K562 (cell line): ENCODE results near the gene SLC14A1. TPM values are rescaled to one million over a fixed set of nuclear protein-coding genes. Genes with fewer than 3 reads are reported as not detected.

Experiments
- ATAC-seq: fragments of 200-7000 bp; cut with Tn5 transposase; 3 replicates; pipeline ENCODE4 v1.9.1; 2020; ENCODE audit warnings: moderate library complexity
- BruUV-seq: library from RNA; stranded (reverse); fragments of 400-500 nt; replicated peaks from 2 replicates; lab custom pipeline; 2021; lab: Mats Ljungman, UMichigan
- CTCF ChIA-PET: fragments of 300-600 bp; formaldehyde crosslinking; extraction: SDS; loops from one replicate; lab custom pipeline; 2021; ENCODE audit warnings: low intra/inter-chr PET ratio; lab: Yijun Ruan, JAX
- POLR2A ChIA-PET: fragments of 300-600, 350-650 bp; sonication (Branson Sonifier 250); formaldehyde crosslinking; extraction: SDS; loops from one replicate; lab custom pipeline; 2021; ENCODE audit warnings: antibody characterized with exemption, inconsistent platforms; lab: Yijun Ruan, JAX
- DNase-seq, 4 experiments: peaks; one replicate each; pipeline versions ENCODE4 v3.0.0 to v3.0.0-alpha.2; 2011 to 2018; ENCODE audit warnings: low spot score in 3 of 4, mixed read lengths in 3 of 4; ENCODE audit errors: extremely low read depth in 1 of 4
- FAIRE-seq: peaks from 2 replicates; lab custom pipeline; 2011; peaks lifted over from hg19 to GRCh38; lab: Jason Lieb, UNC
- H2AFZ ChIP-seq: 2 replicates; pipeline ENCODE4 v1.6.0; 2011; ENCODE audit warnings: low read depth, low read length, control low read depth, inconsistent platforms
- H3K27ac ChIP-seq: fragments of 200-600 bp; 3 replicates; pipeline ENCODE4 v1.8.0; 2011; ENCODE audit warnings: low read depth, mild to moderate bottlenecking, control low read depth, inconsistent platforms, low read length, moderate library complexity, mixed read lengths; ENCODE audit errors: extremely low read depth
- H3K27me3 ChIP-seq, 2 experiments: fragments of 300-600 bp in 1 of 2; 2 replicates in 1 of 2; 3 replicates in 1 of 2; pipeline versions ENCODE4 v1.6.0 to v1.8.0; 2011; ENCODE audit warnings: inconsistent platforms in 2 of 2, low read length in 2 of 2, mild to moderate bottlenecking in 1 of 2, mixed read lengths in 1 of 2, moderate library complexity in 1 of 2; ENCODE audit not compliant: control insufficient read depth in 2 of 2, insufficient read depth in 2 of 2
- H3K36me3 ChIP-seq: fragments of 300-600 bp; 3 replicates; pipeline ENCODE4 v1.8.0; 2011; ENCODE audit warnings: mild to moderate bottlenecking, low read length, inconsistent platforms; ENCODE audit not compliant: control insufficient read depth, insufficient read depth
- H3K4me1 ChIP-seq, 2 experiments: fragments of 200-600 bp in 1 of 2; replicated peaks in 1 of 2; 2 replicates in 1 of 2; 3 replicates in 1 of 2; pipeline versions ENCODE4 v1.5.1 to v1.8.0; 2011; ENCODE audit warnings: inconsistent platforms in 2 of 2, low read length in 2 of 2, mild to moderate bottlenecking in 1 of 2, mixed read lengths in 1 of 2, moderate library complexity in 1 of 2; ENCODE audit not compliant: control insufficient read depth in 2 of 2, insufficient read depth in 2 of 2
- H3K4me2 ChIP-seq: 2 replicates; pipeline ENCODE4 v1.6.1; 2011; ENCODE audit warnings: low read length, control low read depth, inconsistent platforms, mixed read lengths; ENCODE audit not compliant: insufficient read depth
- H3K4me3 ChIP-seq: fragments of 200-600 bp; sonication (generic), shearing (Covaris generic); 2 replicates; pipeline ENCODE4 v1.5.1; 2016; ENCODE audit warnings: control low read depth, inconsistent platforms
- H3K79me2 ChIP-seq: fragments of 200-600 bp; 3 replicates; pipeline ENCODE4 v1.8.0; 2011; ENCODE audit warnings: low read length, inconsistent platforms; ENCODE audit not compliant: control insufficient read depth, insufficient read depth
- H3K9ac ChIP-seq, 2 experiments: 2 replicates each; pipeline versions ENCODE4 v1.6.0 to v1.6.1; 2011; ENCODE audit warnings: low read depth in 2 of 2, low read length in 2 of 2, control low read depth in 1 of 2, inconsistent platforms in 1 of 2, mild to moderate bottlenecking in 1 of 2, mixed read lengths in 1 of 2; ENCODE audit not compliant: insufficient read depth in 1 of 2
- H3K9me1 ChIP-seq: one replicate; pipeline ENCODE4 v1.6.0; 2011; ENCODE audit warnings: inconsistent platforms, mild to moderate bottlenecking, low read length, moderate library complexity; ENCODE audit not compliant: control insufficient read depth, insufficient read depth
- H3K9me3 ChIP-seq: replicated peaks from 2 replicates; pipeline ENCODE4 v1.5.1; 2011; ENCODE audit warnings: low read depth, low read length, inconsistent platforms; ENCODE audit not compliant: control insufficient read depth, insufficient read depth
- H4K20me1 ChIP-seq: replicated peaks from 2 replicates; pipeline ENCODE4 v1.6.1; 2011; ENCODE audit warnings: low read length, inconsistent platforms, mixed read lengths; ENCODE audit not compliant: control insufficient read depth, insufficient read depth
- CHD4 ChIP-seq: fragments of 200-600 bp; sonication (generic); IDR thresholded peaks from 3 replicates; pipeline ENCODE4 v1.6.1; 2012; ENCODE audit warnings: low read depth, mild to moderate bottlenecking, mixed read lengths, low read length, inconsistent platforms; ENCODE audit not compliant: insufficient read depth, insufficient replicate concordance, poor library complexity, severe bottlenecking
- ESRRA ChIP-seq: fragments of 450-650 bp; IDR thresholded peaks from 2 replicates; pipeline ENCODE4 v1.6.1; 2014; ENCODE audit warnings: low read depth, mild to moderate bottlenecking, moderate library complexity, borderline replicate concordance
- HMGXB4 ChIP-seq: sonication (generic); formaldehyde crosslinking; IDR thresholded peaks from 2 replicates; pipeline ENCODE4 v1.8.1; 2023; ENCODE audit warnings: mild to moderate bottlenecking, missing genetic modification reagents
- MTA2 ChIP-seq: fragments of 450-650 bp; IDR thresholded peaks from 2 replicates; pipeline ENCODE4 v1.6.1; 2016; ENCODE audit warnings: low read depth
- RBM22 ChIP-seq: fragments of 200-400 bp; formaldehyde crosslinking; IDR thresholded peaks from 2 replicates; pipeline ENCODE4 v1.6.1; 2018; ENCODE audit warnings: low read length, low read depth; ENCODE audit not compliant: poor library complexity, severe bottlenecking
- ZBTB33 ChIP-seq: sonication (generic); formaldehyde crosslinking; IDR thresholded peaks from 2 replicates; pipeline ENCODE4 v1.8.1; 2023; ENCODE audit warnings: mild to moderate bottlenecking, missing genetic modification reagents
- WGBS: fragments of 100-300 bp; shearing (Covaris generic); methylation state at CpG from one replicate; pipeline ENCODE4 v1.1.6; 2016; ENCODE audit warnings: low coverage, mixed read lengths; ENCODE audit not compliant: insufficient coverage; ENCODE audit errors: missing lambda C conversion rate; 5-methylcytosine and 5-hydroxymethylcytosine counted together
- in situ Hi-C: fragments of 300-500 bp; cut with MboI; formaldehyde crosslinking; loops from 4 replicates; pipeline ENCODE4 v1.15.0; 2018; ENCODE audit warnings: inconsistent platforms, mixed read lengths
- intact Hi-C: fragments of 100-400 bp; cut with micrococcal nuclease; formaldehyde crosslinking; loops from 2 replicates; pipeline ENCODE4 v1.14.2; 2022
- polyA plus RNA-seq, 8 experiments: library from polyadenylated mRNA; depleted of rRNA in 4 of 8; stranded (reverse) in 5 of 8; unstranded in 3 of 8; fragments of >200 nt; fragmentation: Nextera tagmentation in 2 of 8; fragmentation: Illumina TruSeq in 1 of 8; extraction: Ambion mirVana in 2 of 8; extraction: Trizol in 1 of 8; gene quantifications; 2 replicates each; pipeline versions ENCODE4 v1.2.1 to v1.2.3, GENCODE V29; 2011 to 2014; ENCODE audit warnings: inconsistent platforms in 1 of 8, missing spikeins in 1 of 8
- total RNA-seq, 7 experiments: library from RNA; depleted of rRNA in 6 of 7; stranded (reverse); fragments of >200 nt in 6 of 7; fragmentation: Illumina TruSeq in 2 of 7; extraction: Trizol in 2 of 7; gene quantifications; 2 replicates each; pipeline versions ENCODE4 v1.2.1 to v1.2.3, GENCODE V29; 2011 to 2021; ENCODE audit warnings: low replicate concordance in 1 of 7
- TF ChIP-seq, protein P1 (sequence below), 2 experiments: fragments of 450-650 bp in 1 of 2; sonication (generic) in 1 of 2; formaldehyde crosslinking in 1 of 2; IDR thresholded peaks; 2 replicates each; pipeline versions ENCODE4 v1.7.1 to v1.9.0; 2016 to 2022; ENCODE audit warnings: inconsistent platforms in 1 of 2, mild to moderate bottlenecking in 1 of 2, missing genetic modification reagents in 1 of 2
- TF ChIP-seq, protein P2 (sequence below): fragments of 250-450 bp; sonication (Bioruptor Pico); IDR thresholded peaks from 2 replicates; pipeline ENCODE4 v1.8.0; 2022; ENCODE audit warnings: moderate library complexity, mild to moderate bottlenecking, inconsistent platforms

Gene SLC14A1
- total and polyA plus RNA-seq, 9 of the 15 experiments (the other 6 are each of a cell fraction or from before 2014, with no cell fraction given), result 0.14 to 0.40 (median 0.20) TPM; not detected in 6

DNA sequence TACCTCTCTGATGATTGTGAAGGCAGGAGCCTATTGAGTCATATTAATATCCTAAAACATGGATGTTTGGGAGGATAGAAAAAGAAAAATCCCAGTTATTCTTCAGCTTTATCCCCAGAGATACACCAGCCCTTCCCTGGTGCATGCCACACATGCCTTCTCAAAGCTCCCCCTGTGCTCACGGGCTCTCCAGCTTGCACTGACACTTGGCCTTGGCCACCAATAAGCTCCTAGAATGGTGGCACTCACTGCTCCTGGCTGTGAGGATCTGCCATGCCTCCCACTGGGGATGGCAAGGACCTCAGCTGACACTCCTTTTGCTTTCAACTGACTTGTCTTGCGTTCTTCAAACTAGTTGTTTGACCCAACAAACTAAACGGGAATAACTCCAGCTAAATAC is 15.9 kb downstream of the SLC14A1 start:
- H3K9me1 ChIP-seq, result no peaks in the 10 kb centered on the region
- ChIA-PET POLR2A (no interaction called here), CTCF (interaction anchor here (0.7 kb wide), 1 partner anchor 235 kb away, joined by 3 read pairs; no protein-coding TSS in a partner anchor)
- H3K9me3 ChIP-seq, result no peaks in the 10 kb centered on the region
- H3K9ac ChIP-seq, result no peak overlapping the region
- no peaks in the 10 kb centered on the region for H3K4me1 ChIP-seq
- no peak overlapping the region for H2AFZ ChIP-seq
- no peak for ATAC-seq
- no peak for FAIRE-seq
- no peaks in the 10 kb centered on the region for H3K36me3 ChIP-seq
- no peak overlapping the region for H3K27ac ChIP-seq
- no peak overlapping the region for H3K4me2 ChIP-seq
- H3K27me3 ChIP-seq, result peaks cover 0 to 22% of the 10 kb centered on the region in 2 experiments; a peak in 2 of 5 replicates
- H3K4me3 ChIP-seq, result no peak overlapping the region
- in situ Hi-C loops (no loop called here), intact Hi-C loops (no loop called here)
- 3% methylated on average over 3 of the region's 3 CpGs for WGBS
- no peaks in the 10 kb centered on the region for H4K20me1 ChIP-seq
- H3K79me2 ChIP-seq, result no peaks in the 10 kb centered on the region
- BruUV-seq, result no TSS peak
- no peak for DNase-seq
- TF ChIP-seq ESRRA, result no peak
- no peak for TF ChIP-seq CHD4
- TF ChIP-seq, protein P1, sequence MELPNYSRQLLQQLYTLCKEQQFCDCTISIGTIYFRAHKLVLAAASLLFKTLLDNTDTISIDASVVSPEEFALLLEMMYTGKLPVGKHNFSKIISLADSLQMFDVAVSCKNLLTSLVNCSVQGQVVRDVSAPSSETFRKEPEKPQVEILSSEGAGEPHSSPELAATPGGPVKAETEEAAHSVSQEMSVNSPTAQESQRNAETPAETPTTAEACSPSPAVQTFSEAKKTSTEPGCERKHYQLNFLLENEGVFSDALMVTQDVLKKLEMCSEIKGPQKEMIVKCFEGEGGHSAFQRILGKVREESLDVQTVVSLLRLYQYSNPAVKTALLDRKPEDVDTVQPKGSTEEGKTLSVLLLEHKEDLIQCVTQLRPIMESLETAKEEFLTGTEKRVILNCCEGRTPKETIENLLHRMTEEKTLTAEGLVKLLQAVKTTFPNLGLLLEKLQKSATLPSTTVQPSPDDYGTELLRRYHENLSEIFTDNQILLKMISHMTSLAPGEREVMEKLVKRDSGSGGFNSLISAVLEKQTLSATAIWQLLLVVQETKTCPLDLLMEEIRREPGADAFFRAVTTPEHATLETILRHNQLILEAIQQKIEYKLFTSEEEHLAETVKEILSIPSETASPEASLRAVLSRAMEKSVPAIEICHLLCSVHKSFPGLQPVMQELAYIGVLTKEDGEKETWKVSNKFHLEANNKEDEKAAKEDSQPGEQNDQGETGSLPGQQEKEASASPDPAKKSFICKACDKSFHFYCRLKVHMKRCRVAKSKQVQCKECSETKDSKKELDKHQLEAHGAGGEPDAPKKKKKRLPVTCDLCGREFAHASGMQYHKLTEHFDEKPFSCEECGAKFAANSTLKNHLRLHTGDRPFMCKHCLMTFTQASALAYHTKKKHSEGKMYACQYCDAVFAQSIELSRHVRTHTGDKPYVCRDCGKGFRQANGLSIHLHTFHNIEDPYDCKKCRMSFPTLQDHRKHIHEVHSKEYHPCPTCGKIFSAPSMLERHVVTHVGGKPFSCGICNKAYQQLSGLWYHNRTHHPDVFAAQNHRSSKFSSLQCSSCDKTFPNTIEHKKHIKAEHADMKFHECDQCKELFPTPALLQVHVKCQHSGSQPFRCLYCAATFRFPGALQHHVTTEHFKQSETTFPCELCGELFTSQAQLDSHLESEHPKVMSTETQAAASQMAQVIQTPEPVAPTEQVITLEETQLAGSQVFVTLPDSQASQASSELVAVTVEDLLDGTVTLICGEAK (IDR thresholded peaks at IDR 0.05), result no peak
- TF ChIP-seq, protein P1 (CRISPR knock-in tag; IDR thresholded peaks at IDR 0.05), result no peak
- no peak for TF ChIP-seq MTA2
- TF ChIP-seq ZBTB33 (CRISPR knock-in tag), result no peak
- TF ChIP-seq HMGXB4 (CRISPR knock-in tag), result no peak
- TF ChIP-seq, protein P2, sequence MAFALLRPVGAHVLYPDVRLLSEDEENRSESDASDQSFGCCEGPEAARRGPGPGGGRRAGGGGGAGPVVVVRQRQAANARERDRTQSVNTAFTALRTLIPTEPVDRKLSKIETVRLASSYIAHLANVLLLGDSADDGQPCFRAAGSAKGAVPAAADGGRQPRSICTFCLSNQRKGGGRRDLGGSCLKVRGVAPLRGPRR (CRISPR knock-in tag), result no peak
- no peak for TF ChIP-seq RBM22
